HG03432 (cell line): ENCODE data around the gene ADGRB3.

Source experiments
- ATAC-seq: cut with Tn5 transposase; IDR thresholded peaks from one replicate; pipeline ENCODE4 v1.9.1; 2021; ENCODE audit warnings: mild to moderate bottlenecking, moderate library complexity; ENCODE audit not compliant: unreplicated experiment

Gene ADGRB3

DNA sequence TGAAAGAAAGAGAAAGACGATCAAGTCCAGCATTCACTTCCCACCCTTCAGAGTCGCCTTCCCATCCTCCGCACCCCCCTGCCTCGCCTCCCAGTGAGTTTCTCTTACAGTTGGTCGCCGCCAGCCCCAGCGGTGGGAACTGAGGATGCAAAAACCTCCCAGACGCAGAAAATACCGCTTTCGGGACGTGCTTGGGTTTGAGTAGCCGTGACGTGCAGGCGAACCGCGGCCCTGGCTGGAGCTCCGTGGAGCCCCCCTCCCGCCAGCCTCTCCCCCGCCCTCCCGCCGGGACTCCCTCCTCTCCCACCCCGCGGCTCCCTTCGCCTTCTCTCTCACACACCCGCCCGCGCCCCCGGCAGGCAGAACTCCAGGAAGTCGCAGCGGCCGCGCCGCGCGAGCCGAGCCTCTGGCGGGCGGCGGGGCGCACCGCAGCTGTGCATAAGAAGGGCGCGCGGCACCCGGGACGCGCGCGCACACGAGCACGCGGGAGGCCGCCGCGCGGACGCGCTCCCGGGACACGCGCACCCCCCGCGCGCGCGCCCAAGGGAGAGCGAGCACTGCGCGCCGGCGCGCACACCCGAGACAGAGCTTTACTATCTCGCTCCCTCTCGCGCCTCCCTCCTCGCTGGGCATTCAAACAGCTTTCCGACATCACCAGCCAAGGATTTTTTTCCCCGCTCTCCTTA lies at the start of gene ADGRB3:
TSS of gene ADGRB3 (plus strand) at position 557 of the 686 bp plus-strand sequence. CDS start 3,394 bp downstream, outside the sequence.
- peak; percentile 89 for ATAC-seq

DNA sequence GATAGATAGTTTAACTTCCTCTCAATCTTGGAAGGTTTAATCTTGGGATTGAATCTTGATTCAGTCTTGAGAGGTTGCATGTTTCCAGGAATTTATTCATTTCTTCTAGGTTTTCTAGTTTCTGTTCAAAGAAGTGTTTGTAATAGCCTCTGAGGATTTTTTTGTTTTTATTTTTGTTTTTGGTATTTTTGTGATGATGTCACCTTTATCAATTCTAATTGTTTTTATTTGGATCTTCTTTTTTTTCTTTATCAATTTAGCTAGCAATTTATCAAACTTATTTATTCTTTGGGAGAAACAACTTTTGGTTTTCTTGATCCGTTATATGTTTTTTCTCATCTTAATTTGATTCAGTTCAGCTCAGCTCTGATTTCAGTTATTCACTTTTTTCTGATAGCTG lies 41.5 kb upstream of the ADGRB3 start:
- no peak for ATAC-seq

DNA sequence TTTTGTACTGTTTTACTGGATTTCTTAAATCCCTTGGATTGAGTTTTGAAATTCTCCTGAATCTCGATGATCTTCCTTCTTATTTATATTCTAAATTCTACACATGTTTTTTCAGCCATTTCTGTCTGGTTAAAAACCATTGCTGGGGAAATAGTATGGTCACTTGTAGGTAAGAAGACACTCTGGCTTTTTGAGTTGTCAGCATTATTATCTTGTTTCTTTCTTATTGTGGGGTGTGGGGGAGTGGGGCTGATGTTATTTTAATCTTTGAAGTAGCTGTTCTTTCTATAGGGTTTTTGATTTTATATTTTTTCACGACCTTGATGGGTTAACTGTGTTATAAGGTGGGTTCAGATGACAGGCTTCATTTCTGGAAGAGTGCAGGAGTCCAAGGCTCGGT lies 37.4 kb upstream of the ADGRB3 start:
- no peak for ATAC-seq

DNA sequence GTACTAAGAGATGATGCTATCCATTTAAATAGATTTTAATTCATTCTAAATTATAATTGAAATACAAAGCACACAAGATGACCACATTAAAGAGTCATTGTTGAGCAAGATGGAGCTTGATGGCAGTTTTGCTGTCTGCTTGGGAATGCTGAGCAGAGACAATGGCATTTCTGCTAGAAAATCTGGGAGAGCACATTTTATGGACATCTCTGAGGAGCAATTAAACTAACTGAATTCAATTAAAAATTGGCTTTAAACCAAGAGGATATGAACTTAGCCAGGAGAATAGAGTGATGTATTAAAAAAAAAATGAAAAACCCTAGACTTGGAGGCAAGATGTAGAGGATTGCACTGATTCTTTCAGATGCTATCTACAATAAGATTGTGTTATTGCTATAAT lies 19.1 kb upstream of the ADGRB3 start:
- ATAC-seq = no peak

DNA sequence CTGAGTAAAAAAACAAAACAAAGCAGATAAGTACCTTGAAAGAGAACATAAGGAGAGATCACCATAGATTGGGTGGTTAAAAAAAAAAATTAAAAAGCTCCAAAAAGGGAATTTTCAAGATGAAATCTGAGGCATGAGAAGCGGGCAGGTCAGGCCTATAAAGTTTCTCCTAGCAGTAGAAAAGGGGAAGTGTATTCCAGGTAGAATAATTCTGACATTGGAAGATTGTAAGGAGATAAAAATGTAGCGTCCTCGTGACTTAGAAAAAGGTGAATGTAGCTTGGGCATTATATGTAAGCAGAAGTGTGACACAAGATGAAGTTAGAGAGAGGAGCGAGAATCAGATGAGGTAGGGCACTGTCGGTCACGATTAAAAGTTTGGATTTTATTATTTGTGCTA lies 9.1 kb upstream of the ADGRB3 start:
- no peak for ATAC-seq

DNA sequence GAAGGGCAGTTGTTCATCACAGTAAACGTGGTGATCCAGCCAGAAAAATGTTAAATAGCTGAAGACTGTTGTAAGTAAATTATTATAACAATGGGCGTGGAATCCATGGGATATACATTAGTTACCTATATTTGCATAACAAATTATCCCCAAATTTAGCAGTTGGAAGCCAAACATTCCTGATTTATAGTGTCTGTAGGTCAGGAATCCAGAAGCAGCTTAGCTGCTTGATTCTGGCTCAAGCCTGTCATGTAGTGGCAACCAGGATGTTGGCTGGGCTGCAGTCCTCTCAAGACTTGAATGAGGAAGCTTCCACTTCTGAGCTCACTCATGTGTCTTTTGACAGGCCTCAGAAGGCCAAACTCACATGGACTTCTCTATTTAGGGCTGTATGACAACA lies 6.9 kb upstream of the ADGRB3 start:
- ATAC-seq = no peak

DNA sequence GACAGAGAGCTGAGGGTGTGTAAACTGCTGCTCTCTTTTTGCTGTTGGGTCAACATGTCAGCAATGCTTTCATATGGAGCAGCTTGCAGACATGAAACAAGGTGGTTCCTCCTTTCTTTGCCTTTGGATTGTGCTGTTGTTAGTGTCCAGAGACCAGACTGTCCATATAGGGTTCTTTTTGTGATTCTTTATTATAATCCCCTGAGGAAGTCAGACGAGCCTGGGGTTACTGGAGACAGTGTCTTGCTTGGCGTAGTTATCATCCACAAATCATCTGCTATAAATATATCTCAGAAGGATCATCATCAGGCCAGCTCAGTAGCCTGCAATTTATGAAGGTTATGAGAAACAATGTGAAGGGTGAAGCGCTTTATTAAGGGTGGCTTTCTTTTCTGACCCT lies 2.3 kb upstream of the ADGRB3 start:
- no peak for ATAC-seq

DNA sequence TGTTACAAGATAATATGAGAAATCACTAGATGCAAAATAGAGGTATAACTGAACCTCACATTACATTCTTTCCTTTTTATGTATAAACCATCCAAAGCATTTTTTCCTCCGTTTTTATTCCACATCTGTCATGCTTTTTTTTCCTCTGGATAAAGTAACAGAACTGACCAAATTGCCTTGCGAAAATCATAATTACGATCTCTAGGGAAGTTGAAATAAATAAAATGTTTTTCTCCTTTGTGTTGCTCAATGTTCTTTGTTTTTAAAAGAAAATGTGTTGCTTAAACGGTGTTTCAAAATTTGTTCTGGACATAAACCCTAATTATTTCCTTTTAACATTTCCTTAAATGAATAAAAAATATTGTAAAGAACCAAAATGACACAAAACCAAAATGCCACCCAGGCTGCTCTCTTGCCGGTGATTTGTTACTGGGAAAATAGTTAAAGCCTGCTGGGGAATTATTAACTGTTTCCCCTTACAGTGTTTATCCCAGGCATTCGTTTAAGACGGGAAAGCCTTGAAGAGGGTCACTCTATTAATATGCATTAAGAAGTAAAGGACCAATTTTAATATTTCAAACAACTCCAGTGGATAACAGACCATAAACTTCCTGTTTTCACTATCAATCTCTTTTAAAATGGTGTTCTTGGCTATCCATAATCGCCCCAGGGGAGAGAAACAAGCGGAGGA lies 1.7 kb upstream of the ADGRB3 start:
- ATAC-seq = no peak

DNA sequence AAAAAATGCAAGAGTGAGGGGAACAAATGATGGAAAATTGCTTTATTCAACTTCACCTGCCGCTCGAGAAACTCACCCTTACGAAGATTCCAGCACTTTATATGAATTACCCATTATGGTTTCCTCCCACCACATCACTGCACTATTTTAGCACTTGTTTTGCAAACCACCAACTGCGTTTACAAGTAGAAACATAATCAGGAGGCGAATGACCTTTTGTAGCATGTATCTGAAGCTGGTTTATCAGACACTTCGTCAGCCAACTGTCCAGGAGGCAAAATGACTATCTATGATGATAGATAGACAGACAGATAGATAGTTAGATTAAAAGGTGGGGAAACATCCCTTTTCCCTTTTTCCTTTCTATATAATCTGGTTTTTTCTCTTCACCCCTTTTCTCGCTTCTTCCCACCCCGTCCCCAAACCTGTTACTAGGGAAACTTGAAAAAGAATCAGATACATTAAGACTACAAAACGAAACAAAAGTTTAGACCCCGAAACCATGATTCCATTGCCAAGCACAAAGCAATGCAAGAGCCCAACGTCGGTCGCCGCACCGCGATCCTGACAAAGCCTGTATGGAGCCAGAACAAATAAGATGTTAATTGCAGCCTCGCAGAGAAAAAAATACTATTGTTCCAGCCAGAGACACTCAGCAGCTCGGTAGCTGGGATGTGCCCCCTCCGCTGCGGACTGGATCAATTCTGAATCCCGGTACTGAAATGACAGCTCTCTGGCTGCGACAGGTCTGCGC lies 933 bp upstream of the ADGRB3 start:
- ATAC-seq = no peak

DNA sequence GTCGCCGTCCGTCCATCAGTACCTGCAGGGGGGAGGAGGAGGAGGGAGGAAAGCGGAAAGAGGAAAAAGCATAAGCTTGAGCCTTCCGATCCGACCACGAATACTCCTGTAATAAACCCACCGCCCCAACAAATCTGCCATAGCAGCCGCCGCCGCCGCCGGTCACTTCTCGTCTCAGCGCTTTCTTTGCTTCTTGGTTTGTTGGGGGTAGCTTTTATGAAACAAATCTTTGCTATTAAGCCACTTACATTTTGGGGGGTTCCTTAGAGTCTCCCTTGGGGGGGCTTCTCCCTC lies 277 bp downstream of the ADGRB3 start:
- ATAC-seq = peak; percentile 4

DNA sequence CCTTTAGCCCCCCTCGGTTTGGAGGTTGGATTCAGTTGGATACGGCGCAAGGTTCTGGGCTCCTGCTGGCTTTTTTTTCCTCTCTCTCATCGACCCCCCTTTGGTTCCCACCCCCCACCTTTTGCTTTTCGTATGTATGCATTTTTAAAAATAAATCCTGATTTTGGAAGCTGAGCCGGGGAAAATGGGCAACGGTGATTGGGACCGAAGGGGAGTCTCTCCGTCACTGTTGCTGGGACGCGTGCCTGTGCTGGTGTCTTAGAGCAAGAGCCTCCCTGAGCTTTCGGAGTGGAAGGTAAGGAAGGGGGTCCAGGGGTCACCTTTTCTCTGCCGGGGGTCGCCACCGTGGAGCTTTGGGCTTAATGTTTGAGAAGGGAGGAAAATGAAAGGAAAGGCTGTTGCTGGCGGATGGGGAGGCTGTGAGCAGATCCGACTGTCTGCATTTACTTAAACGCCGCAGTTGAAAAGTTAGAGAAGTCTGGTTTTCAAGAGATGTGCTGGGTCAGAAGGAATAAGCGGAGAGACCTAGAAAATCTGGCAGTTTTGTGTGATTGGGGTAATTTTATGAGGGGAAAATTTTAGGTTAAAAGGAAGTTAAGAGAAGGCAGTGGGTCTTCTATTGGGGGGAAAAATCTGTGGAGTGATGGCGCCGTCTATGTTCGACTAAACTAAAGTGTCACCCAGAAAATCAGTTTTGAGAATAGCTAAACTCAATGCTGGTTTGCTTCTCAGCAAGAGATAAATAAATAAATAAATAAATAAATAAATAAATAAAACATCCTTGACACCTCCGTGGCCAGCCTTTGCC lies 828 bp downstream of the ADGRB3 start:
- ATAC-seq = no peak

DNA sequence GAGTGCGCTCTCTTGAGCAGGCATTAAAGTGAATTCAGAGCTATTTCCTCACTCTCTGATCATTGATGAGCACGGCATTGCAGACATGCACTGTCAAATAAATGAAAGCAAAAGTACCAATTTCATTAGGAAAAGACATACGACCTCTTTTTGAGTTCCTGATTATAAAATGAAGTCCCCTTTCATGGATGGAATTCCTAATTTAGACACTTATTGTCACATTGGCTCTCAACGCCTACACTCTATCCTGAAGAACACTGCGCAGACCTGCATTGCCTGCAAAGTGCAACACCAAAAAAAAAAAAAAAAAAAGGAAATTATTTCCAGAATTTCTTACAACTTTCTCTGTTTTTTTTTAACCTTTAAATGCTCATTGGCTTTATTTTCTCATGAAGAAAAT lies 1.6 kb downstream of the ADGRB3 start:
- no peak for ATAC-seq

DNA sequence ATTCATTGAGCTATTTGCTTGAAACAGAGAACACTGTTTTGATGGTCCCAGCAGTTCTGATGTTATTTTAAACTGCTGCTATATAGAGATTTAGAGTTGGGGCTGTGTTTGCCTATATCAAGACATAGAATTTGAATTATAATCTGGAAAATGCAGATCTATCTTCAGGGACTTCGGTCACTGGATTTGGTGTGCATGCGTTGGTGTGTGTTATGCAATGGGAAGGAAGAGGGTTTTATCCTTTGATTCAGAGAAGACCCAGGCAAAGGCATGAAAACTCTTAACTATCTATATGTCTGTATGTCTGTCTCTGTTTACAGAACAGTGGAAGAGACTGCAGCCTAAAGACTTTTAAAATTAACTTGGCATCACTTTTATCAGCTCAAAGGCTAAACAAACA lies 2.0 kb downstream of the ADGRB3 start:
- no peak for ATAC-seq

DNA sequence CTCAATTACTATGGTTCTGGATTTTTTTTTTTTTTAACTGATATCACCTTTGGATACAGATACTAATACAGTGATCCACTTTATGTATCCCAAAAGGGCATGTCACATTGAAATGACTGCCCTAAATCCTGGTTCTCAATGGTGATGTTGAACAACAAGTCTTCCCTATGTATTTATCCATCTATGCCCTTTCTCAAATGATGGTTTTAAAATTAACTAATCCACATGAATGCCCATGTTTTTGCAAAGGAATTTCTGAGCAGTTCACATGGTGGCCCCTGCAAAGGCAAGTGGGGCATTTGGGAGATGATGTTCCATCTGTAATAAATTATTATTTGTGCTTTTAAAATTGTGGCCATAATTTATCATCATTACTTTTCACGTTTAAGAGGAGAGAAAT lies 2.7 kb downstream of the ADGRB3 start:
- no peak for ATAC-seq

DNA sequence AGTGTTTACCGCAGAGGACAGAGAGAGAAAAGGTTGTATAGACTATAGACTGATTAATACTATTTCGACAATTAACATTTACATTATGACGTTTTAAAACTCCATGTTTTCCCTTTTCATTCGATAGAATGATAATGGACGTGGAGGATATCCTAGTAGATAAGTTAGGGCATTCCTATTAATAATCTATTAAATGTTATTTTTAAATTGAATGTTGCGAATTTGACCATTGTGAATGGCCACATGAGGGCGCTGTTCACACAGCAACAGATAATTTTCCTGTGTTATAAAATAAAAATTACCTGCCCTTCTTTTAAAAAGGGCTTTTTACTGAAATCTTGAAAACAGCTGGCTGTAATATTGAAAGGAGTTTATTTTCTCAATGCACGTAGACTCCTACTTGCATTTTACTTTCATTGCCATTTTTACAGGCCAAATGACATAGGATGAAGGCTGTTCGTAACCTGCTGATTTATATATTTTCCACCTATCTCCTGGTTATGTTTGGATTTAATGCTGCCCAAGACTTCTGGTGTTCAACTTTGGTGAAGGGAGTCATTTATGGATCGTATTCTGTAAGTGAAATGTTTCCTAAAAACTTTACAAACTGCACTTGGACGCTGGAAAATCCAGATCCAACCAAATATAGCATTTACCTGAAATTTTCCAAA lies 3.3 kb downstream of the ADGRB3 start:
- no peak for ATAC-seq

DNA sequence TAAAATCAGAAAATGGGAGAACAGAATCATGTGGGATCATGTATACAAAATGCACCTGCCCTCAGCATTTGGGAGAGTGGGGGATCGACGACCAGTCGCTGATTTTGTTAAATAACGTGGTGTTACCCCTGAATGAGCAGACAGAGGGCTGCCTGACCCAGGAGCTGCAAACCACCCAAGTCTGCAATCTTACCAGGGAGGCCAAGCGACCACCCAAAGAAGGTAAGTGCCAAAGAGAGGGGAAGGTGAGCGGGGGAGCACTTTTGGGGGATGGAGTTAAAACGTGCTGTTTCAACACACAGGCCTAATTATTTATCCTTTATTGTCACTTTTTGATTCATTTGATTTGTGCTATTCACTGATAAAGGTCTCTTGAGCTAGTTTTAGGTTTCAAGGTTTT lies 4.1 kb downstream of the ADGRB3 start:
- no peak for ATAC-seq

DNA sequence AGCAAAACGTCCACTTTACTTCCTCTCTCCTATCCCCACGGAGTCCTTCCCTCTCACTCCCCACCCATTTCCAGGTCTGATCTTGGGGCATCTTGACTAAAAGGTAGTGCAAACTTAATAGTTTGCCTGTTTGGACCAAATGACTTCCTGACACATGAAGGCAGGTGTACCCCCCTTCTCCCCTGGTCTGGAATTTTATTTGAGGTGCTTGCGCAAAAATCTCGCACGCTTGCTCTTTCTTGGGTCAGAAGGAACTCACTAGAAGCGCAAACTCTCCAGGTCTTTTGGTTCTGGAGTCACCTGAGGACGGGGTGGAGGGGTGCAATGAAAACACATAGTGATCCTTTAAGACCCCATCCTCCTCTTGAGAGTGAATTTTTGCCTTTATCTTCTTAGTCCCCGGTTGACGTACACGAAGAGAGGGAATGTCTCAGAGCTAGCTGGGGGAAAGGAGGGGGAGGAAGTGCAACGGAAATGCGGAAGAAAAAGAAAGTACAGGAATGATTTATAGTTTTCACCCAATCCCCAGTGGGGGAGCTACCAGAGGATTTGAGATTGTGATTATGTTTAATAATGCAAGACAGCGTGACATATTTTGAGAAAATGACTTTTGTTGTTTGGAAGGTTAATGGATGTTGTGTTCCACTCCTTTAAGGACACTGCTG lies 4.9 kb downstream of the ADGRB3 start:
- ATAC-seq = no peak

DNA sequence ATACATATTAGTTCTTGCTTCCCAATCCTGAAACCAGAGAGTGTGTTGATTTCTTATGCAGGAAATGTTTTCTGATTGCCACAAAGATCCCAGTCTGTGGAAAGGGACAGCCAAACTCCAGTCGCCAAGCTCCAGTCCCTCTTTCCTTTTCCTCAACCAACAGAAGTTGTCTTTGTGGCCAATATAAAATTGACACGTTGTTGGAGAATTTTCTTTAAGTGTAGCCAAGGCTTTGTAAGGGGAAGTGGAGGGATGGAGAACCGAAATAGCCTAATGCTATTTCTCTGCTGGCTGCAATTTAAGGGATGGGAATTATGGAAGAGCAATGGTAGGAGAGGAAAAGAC lies 5.4 kb downstream of the ADGRB3 start:
- ATAC-seq = no peak

DNA sequence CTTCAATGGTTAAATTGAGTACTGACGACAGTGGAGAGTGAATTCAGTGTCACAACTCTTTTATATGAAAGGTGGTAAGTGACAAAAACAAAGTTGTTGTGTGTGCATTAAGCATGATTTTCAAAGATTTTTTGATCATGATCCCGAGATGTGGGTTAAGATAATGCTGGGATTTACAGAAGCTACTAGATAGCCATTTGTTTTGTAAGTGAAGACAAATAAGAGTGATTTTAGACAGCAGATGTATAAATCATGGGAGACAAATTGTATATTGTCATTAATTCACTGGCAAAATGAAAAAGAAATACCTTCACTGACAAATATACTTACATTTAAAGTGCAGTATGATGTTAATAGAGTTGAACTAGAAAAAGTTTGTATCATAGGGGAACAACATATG lies 6.1 kb downstream of the ADGRB3 start:
- no peak for ATAC-seq

DNA sequence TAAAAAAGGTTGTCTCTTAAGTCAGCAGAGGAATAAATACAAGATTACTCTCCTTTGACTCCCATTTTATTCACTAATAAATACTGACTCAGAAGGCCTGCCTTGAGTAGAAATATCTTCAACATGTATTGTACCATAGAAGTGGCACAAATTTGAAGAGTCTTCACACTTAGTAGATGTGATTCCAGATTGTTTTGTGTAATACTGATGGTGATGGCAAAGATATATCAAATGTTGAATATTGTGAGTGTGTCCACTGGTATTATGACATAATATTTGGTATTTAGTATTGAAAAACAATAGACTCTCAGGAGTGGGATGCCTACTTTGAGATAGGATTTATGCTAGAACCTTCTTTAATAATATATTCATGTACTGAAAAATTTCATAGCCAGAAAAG lies 7.0 kb downstream of the ADGRB3 start:
- ATAC-seq = no peak

DNA sequence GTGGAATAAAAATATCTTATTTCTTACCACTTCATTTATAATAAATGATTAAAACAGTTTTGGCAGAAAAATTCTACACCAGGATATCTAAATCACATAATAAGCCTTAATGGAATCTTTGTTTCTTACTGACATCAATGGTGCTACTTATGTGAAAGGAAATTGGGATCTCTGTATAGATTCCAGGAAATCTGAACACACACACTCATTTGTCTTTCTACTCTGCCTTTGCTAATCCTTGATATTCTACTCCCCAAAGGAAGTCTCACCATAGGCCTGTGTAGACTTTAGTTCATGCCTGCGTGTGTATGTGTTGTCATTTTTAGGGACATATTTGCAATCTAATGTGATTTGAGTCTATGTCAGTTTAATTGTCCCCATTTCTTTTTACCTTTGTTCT lies 7.9 kb downstream of the ADGRB3 start:
- ATAC-seq = no peak
